GM21737 (cell line): Measurements from ENCODE around the gene CRIM1.

Experiments
- ATAC-seq: cut with Tn5 transposase; IDR thresholded peaks from one replicate; pipeline ENCODE4 v1.9.1; 2021; ENCODE audit warnings: mild to moderate bottlenecking, moderate library complexity; ENCODE audit not compliant: unreplicated experiment

The CRIM1 gene

GRCh38 chr2:36420569-36421181, 65.1 kb downstream of the CRIM1 start:
- no peak for ATAC-seq

GRCh38 chr2:36421379-36421778, 65.8 kb downstream of the CRIM1 start:
- no peak for ATAC-seq

DNA sequence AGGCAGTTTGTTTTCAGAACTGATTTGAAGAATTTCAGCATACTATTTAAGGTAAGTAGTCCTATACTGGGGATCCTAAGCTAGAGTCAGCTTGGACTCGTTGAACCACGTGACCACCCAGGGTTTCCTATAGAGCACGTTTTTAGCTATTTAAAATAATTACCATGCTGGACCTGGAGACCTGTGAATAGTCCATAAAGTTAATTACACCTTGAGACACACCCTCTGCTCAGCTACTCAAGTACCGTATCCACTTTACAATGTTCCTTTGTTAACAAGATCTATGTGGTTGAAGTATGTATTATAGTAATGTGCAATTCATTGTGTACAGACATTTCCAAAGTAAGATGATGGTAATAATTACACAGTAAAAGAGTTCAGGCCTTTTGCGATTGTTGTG, 67.6 kb downstream of the CRIM1 start:
- ATAC-seq, result no peak

DNA sequence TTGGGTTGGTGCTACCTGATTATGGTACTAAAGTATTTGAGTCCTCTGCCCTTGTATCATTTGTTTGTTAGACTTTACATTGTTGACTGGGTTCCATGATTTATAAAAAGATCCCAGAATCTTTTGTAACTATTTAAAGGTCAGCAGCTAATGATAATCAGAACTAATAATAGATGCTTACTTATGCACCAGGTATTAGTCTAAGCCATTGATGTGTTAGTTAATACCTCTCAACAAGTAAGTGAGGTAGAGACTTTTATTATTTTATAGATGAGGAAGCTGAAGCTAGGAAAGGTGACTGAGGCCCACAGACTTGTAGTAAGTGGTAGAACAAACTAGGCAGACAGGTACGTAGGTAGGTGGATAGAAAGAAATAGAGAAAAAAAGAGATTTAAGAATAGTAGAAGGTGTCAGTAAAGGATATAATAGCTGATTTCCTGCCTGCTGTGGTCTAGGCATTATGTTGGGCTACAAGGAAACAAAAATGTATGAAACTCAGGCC, 68.1 kb downstream of the CRIM1 start:
- no peak for ATAC-seq

- no peak for ATAC-seq
Observed at GRCh38 chr2:36425608-36426355, 70.2 kb downstream of the CRIM1 start.

DNA sequence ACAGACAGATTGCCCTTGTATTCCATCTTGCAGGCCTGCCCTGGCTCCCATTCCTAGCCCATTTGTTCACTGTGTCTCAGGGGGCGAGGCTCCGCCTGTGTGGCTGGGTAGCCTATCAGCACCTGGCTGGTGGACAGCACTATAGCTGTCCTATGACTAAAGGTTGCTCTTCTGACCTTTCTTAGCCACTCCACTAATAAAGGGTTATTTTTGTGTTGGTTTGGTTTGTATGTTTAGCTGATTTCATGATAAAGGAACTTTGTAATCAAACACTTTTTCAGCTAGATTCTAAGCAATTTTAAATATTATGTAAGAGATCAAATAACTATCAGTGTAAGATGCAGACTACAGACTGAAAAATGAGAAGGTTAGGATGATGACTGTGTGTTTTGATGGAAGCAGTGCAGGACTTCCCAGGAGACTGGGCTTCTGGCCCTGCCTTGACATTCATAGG, 72.2 kb downstream of the CRIM1 start:
- ATAC-seq, result no peak

- no peak for ATAC-seq
Observed at GRCh38 chr2:36430549-36430948, 75.0 kb downstream of the CRIM1 start.

DNA sequence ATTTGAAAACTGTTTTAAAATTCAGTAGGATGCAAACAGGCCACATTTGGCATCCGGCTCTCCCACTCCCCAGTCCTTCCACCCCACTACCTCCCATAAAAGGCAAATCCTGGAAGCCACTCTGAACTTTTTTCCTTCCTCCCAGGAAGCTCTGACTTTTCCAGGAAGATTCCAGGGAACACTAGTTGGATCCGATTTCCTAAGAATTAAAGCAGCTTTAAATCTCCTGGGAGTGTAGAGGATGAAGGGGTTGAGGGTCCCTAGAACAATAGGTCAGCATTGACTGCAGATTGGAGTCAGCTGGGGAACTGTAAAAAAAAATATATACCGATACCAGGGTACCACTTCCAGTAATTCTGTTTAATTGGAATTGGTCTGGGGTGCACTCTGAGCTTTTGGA, 76.9 kb downstream of the CRIM1 start:
- no peak for ATAC-seq

DNA sequence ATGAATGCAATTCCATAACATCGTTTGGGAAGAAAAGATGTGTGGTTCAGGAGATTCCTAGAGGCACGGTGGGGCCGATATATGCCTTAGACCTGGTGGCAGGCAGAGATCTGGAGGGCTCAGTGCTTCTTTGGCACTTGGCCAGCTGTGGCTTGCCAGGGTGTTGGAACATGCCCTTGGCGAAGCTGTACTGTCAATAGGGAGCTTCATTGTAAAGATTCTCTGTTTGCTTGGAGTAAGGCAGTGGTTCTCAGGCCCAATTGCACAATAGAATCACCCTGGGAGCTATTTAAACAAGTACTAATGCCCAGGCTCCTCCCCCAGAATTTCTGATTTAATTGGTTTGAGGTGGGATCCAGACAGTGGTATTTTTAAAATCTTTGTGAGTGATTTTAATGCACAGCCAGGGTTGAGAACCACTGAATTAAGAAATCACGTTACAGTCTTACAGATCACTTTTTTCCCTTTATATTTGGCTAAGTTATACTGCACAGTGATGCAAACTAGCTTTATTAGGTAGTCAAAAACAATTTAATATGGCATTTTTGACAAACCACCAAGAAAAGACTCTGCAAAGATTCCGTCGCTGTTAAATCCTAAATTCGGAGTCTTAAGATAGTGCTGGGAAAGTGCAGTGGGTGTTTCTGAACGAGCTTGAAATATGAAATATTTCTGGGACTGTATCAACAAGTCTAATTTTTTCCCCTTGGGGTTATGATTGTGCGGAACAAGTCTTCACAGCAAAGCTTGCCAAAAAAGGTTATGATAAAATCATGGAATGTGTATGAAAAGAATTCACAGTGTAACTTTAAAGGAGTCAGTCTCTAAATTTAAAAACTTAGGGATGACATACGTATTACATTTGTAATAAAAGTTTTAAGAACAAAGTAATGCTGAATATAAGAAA, 78.0 kb downstream of the CRIM1 start:
- no peak for ATAC-seq

DNA sequence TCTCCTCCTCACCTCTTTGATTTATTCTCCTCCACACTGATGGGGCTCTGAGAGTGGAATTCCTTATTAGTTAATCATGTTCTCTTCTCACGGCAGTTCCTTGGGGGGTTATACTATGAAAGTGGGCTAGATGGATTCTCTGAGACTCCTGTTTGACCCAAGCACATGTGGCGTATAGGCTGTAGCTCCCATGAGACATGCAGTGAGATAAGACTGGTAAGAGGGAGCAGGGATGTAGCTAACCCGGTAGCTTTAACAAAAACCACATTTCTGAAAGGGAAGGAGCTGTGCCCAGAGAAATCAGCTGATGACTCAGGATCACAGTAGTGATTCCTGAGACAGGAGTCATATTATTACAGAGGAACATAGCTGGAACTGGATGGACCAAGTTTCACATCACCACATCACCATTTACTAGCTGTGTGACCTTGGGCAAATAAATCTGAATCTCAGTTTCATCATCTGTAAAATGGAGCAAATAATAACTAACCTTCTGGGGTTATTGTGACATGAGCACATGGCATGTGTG, 82.9 kb downstream of the CRIM1 start:
- ATAC-seq, result no peak

DNA sequence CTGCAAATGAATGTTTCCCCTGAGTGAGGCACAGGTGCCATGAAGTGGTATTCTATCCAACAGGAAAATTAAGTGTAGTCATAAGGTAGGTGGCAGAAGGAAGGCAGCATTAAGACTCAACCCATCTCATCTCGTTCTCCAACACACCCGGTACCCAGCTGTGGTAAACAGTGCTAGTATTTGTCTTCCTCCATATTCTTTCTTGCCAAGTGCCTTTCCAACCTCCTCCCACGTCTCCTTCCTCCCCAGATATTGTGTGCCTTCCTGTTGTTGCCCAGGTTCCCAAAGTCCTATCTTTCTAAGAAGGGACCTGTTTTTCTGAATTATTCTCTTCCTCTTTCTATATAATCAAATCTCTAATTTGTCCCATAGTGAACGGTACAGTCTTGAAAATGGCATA, 83.5 kb downstream of the CRIM1 start:
- ATAC-seq, result no peak

DNA sequence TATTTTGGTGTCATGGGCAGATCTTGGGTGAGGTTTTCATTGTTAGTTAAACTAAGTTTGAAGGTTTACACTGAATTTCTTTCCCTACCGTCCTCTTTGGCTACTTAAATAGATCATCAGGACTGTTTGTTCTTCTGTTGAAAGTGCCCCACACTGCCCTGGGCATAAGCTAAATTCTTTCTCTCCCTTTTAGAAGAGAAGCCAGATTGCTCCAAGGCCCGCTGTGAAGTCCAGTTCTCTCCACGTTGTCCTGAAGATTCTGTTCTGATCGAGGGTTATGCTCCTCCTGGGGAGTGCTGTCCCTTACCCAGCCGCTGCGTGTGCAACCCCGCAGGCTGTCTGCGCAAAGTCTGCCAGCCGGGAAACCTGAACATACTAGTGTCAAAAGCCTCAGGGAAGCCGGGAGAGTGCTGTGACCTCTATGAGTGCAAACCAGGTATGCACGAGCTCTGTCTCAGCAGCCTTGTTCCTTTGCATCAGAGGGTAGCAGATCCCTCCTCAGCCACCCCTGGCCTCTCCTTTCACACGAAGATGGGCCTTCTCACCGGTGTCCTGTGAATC, 85.6 kb downstream of the CRIM1 start:
- no peak for ATAC-seq

DNA sequence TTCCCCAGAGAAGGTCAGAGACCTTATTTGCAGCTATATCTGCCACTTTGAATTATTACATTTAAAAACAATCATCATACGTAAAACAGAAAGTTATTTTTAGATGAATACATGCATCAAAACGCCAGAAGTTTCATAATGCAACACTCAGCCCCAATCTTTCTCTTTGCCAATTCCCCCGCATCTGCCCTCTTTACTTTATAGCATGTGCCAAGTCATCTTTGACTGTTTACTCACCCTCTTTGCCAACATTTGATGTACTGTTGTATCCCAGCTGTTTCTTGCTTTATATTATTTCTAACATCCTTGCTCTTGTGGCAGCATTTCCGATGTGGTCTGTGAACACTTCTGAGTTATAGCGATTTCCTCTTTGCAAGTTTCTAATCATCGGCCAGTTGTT, 86.2 kb downstream of the CRIM1 start:
- ATAC-seq, result peak; percentile 58

- ATAC-seq, result no peak
Observed at GRCh38 chr2:36444216-36444936, 88.8 kb downstream of the CRIM1 start.

DNA sequence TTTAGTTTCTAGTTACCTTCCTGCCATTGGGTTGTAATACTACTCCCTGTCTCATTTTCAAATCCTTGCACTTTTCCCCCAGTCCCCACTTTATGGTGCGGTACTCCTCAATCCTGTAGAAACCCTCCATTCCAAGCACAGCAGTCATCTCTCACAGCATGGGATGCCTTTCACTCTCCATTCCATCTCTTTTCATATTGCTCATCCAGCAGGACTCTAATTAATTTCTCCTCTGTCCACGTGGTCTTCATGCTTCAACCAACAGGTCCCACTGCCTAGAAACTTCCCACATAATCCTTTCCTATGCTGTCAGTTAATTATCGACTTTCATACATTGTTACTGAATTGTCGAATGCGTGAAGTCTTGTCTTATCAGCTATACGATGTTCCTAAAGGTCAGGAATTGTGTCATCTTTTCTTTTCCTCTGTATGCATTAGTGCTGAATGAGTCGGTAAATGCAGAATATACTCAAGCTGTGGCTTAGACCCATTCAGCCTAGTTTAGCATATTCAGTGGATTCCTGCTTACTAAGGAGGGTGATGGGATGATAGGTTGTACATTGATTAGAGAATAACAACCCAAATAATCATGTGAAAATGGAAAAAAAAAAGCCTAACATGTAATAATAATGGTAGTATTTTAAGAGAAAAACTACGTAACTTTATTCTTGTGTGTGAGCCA, 89.7 kb downstream of the CRIM1 start:
- ATAC-seq, result no peak

DNA sequence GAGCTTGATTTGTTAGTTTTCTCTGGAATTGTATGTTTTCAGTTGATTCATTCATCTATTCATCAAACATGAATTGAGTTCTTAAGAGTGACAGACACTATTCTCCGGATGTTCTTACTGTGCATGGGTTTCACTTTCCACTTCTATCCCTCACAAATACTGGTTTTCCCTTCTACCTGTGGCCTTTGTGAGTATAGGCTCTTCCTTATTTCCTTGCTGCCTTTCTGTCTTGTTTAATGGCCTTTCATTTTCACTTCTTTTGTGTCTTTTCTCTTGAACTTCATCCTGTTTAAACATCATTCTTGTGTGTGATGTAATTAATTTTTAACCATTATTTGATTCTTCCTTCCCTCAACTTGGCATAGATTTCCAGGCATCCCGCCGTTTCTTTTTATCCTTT, 90.7 kb downstream of the CRIM1 start:
- no peak for ATAC-seq

DNA sequence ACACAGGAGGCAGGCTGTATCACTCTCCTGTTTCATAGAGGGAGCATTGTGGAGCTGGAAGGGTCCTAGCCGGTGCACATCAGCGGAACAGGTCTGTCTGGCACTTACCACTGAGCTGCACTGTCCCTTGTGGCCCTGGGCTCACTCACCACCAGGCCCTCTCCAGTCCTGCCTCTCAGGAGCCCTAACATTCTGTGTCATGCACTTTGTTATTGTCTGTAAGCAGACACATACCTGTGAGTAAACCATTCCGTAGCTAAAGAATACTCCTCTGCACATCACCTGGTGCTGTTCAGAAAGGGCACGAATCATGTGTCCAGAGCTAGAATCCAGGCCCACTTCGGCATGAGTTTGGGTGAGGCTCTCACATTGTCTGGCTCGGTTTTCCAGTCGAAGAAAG, 93.6 kb downstream of the CRIM1 start:
- no peak for ATAC-seq

DNA sequence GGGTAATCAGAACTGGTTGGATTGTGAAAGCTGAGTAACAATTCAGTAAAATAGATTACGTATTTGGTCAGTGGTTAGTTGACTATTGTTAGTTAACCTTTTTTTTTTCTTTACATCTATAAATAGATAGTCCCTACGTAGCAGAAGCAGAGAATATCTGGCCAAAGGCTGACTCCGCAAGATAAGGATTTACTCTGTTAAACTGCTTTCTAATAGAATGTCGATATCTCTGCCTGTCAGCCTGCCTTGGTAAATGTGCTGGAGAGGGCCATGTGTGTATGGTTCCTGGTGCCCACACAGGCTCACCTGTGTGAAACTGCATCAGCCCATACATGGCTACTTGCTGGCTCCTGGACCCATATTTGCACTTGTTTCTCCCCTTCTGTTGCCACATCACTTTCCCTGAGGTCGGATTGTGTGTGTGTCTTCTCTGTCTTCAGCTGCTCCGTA, 94.4 kb downstream of the CRIM1 start:
- ATAC-seq, result no peak

GRCh38 chr2:36450466-36451196, 95.1 kb downstream of the CRIM1 start:
- no peak for ATAC-seq
